GM18867 (cell line): ENCODE data around the gene CPSF7.
"Not testable (repeated sequence)": the region's sequence is repeated elsewhere in the genome, so short reads cannot be mapped to it uniquely, and the experiment has no call there.

Experiments
- ATAC-seq: cut with Tn5 transposase; IDR thresholded peaks from one replicate; pipeline ENCODE4 v1.9.1; 2021; ENCODE audit warnings: mild to moderate bottlenecking, moderate library complexity; ENCODE audit not compliant: unreplicated experiment

Gene CPSF7

GRCh38 chr11:61390161-61390560 is 39.6 kb downstream of the CPSF7 start:
- ATAC-seq: no peak

DNA sequence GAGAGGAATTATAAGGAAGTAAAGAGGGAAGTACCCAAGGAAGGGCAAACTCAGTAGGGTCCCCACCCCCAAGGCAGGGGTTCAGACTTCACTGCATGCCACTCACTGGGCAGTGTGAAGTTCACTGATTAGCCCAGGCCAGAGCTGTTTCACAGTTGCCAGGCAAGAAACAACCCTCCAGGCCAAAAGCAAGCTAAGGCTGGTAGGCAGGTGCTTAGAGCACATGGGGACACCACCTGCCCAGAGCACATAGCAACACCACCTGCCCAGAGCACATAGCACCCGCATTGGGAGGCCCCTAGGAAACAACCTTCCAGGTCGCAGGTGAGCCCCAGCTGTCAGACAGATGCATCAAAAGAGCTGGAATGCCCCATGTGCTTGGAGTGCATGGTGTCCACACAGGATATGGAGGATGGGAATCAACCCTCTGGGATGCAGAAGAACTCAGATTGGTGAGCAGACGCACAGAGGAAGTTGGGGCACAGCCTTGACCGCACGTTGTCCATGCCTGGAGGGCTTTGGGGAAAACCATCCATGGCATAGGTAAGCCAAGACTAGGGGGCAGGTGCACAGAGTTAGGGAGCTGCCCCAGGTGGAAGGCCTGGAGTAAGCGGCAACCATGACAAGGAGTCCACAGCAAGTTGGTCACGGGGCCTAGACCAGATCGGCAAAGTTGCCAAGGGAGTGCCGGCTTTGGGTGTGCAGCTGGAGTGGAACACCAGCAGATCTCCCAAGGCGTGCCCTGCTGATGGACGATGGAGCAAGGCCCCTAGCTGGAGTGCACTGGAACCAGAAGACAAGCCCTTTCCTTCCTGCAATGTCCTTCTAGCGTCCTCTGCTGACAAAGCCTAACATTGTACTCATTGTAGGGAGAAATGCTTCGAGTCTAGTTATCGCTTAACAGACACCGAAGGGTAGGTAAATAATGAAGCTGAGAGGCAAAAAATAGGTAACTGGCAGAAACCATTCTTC is 45.2 kb downstream of the CPSF7 start:
- no peak for ATAC-seq

DNA sequence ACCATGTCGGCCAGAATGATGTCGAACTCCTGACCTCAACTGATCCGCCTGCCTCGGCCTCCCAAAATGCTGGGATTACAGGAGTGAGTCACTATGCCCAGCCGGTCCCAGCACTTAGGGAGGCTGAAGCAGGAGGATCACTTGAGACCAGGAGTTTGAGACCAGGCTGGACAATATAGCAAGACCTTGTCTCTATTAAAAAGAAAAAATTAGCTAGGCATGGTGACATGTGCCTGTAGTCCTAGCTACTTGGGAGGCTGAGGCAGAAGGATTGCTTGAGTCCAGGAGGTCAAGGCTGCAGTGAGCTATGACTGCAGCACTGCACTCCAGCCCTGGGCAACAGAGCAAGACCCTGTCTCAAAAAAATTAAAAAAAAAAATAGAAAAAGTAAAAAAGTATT is 45.9 kb downstream of the CPSF7 start:
- not testable (repeated sequence) for ATAC-seq

- no peak for ATAC-seq
These were observed 48.9 kb downstream of the CPSF7 start for GRCh38 chr11:61380884-61381283.

DNA sequence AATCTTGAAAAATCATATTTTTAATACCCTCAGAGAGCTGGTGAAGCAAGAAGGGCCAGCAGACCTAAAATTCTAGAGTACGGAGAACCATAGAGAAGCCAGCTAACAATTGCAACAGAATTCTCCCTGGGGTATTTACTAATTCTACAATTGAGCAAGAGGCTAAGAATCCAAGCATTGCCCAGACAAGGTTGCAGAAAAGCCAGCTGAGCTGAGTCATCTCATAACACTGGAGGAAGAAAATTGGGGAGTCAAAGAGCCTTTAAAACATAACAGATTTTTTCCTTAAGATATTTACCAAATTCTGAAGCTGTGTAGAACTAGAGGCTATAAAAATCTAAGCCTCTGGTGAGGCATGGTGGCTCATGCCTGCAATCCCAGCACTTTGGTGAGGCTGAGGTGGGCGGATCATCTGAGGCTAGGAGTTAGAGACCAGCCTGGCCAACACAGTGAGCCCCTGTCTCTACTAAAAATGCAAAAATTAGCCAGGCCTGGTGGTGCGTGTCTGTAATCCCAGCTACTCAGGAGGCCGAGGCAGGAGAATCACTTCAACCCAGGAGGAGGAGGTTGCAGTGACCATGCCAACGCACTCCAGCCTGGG is 51.0 kb downstream of the CPSF7 start:
- no peak for ATAC-seq

DNA sequence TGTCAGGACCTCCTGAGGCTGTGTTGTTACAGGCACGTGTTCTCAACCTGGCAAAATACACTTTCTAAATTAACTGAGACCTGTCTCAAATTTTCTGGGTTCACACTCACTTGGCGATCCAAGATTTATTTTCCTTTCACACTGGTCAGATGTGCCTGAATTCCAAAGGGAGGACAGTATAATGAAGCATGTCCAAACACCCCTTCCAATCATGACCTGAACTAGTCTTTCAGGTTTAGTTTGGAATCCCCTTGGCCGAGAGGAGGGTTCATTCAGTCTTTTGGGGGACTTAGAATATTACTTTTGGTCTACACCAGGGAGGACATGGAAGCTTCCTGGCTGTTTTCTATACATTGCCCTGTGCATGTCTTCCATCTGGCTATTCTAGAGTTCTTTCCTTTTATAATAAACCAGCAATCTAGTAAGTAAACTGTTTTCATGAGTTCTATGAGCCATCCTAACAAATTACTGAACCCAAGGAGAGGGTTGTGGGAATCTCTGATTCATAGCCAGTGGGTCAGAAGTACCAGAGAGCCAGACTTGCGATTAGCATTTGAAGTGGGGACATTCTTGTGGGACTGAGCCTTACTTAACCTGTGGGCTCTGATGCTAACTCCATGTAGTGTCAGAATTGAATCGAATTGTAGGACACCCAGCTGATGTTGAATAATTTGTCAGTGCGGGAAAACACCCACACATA is 52.2 kb downstream of the CPSF7 start:
- no peak for ATAC-seq

DNA sequence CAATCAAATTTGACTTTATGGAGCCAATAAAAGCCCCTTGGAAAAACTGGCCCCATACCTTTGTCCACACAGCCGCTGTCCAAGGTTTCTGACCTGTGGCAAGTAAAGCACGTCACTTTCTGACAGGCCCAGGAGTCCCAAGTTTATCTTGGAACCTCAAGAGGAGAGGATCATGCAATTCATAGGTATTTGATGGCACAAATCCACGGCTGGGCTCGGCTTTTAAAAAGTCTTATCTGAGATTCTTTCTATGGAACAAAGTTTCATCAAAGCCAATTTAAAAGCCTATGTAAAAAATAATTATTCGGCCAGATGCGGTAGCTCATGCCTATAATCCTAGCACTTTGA is 54.0 kb downstream of the CPSF7 start:
- ATAC-seq: no peak

DNA sequence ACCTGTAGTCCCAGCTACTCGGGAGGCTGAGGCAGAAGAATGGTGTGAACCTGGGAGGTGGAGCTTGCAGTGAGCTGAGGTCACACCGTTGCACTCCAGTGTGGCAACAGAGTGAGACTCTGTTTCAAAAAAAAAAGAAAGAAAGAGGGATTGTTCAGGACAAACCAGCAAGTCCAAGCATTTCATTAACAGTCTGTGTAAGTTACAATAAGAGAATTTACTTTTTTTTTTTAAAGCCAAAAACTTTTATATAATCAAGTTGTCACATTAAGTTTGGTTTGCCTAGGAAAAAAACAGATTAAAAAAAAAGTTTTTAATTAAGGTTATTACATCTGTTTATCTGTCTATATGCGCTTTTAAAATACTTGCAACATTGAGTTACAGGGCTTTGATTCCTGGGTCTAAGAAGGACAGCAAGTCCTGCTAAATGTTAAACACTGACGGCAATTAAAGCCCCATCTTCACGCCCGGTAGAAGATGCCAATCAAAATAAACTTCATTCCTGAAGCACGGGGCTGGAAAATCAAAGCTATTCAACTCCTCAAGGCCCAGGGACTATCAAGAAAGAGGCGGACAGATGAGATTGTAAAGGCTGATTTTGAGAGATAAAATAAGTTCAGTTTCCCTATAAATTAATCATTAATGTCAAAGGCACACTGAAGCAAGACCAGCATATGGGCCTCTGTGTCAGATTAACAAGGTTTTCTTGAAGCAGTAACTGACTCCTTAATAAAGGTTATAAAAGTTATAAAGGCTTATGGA is 56.9 kb downstream of the CPSF7 start:
- no peak for ATAC-seq

GRCh38 chr11:61370349-61371005 is 59.3 kb downstream of the CPSF7 start:
- no peak for ATAC-seq

DNA sequence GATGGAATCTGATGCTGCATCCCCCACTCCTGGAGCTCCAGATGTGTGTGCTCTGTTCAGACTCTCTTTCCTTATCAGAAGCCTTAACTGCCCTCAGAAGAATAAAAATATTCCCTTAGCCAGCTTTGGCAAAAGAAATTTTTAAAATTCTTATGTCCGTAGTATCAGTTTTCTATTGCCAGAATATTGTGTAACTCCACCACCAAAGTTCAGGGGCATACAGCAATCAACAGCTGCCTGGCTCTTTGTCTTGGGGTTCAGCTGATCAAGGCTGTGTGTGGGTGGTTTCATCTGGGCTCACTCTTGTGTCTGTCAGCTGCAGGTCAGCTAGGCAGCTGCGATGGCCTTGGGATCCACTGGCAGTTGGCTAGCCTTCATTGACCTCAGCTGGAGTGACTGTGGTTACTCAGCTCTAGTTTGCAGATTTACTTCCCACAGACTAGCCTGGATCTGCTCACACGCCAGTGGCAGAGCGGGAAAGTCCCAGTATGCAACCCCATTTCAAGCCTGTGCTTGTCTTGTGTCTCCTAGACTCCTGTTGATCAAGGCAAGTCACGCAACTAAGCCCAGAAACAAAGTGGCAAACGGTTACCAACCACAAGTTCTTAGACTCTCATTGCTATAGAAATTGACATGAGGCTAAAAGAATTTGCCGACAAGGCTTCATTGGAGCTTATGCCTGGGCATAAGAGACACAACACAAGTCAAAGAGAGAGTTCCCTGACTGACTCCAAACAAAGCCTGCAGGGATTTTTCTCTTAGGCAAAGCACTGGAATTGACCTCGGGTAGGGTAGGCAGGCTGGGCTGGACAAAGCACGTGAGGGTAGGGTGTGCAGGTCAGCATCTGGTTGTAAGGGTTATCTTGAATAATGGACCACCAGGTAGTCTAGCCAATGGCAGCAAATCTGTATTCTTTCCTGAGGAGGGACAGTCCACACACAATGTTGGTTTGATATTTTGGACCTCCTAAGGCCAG is 60.1 kb downstream of the CPSF7 start:
- peak; percentile 36 for ATAC-seq

DNA sequence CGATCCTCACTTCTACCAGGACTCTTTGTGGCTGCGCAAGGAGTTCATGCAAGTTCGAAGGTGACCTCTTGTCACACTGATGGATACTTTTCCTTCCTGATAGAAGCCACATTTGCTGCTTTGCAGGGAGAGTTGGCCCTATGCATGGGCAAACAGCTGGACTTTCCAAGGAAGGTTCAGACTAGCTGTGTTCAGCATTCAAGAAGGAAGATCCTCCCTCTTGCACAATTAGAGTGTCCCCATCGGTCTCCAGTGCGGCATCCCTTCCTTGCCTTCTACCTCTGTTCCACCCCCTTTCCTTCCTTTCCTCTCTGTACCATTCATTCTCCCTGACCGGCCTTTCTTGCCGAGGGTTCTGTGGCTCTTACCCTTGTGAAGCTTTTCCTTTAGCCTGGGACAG is 61.1 kb downstream of the CPSF7 start:
- no peak for ATAC-seq

DNA sequence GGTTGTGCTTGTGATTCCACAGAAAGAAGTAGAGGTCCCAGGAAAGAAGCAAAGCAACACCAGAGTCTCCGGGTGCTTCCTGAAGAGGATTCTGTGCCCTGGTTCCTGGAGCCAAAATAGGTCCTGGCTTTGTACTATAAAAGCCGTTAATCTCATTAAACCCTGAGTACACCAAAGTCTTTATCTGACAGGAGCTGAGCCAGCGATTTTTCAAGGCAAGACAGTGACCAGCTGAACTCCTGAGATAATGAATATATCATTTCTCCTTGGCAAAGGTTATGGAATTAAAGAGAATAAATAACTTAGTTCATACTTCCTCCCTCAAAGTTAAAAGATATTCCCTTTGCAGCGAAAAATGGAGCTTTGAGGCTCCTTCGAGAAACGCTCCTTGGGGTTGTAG is 62.4 kb downstream of the CPSF7 start:
- ATAC-seq: no peak

DNA sequence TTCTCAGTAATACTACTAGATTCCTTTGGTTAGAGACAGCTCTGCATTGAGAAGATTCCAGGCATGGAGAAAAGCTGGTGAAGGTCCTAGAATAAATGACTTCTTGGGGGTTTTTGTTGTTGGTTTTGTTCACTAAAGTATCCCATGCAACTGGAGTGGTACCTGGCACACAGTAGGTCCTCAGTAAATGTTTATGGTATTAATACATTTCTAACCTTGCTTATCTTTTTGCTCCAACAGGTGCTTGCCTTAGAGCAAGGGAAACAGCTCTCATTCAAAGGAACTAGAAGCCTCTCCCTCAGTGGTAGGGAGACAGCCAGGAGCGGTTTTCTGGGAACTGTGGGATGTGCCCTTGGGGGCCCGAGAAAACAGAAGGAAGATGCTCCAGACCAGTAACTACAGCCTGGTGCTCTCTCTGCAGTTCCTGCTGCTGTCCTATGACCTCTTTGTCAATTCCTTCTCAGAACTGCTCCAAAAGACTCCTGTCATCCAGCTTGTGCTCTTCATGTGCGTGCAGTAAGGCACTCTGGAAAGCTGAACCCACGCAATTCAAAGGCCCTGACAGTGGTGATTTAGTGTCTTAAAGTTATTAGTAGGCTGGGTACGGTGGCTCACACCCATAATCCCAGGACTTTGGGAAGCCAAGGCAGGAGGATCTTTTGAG is 65.6 kb downstream of the CPSF7 start:
- ATAC-seq: no peak

- no peak for ATAC-seq
These were observed 67.3 kb downstream of the CPSF7 start for GRCh38 chr11:61362542-61362875.

- peak; percentile 80 for ATAC-seq
These were observed 67.8 kb downstream of the CPSF7 start, which contains the start of the genes CYB561A3 and TMEM138 for GRCh38 chr11:61361741-61362541. TSS of gene CYB561A3 (minus strand) at chr11:61361882. CDS start at chr11:61356713, 5,169 bp downstream. TSS of gene TMEM138 (plus strand) at chr11:61362374. CDS start at chr11:61364391, 2,017 bp downstream.

DNA sequence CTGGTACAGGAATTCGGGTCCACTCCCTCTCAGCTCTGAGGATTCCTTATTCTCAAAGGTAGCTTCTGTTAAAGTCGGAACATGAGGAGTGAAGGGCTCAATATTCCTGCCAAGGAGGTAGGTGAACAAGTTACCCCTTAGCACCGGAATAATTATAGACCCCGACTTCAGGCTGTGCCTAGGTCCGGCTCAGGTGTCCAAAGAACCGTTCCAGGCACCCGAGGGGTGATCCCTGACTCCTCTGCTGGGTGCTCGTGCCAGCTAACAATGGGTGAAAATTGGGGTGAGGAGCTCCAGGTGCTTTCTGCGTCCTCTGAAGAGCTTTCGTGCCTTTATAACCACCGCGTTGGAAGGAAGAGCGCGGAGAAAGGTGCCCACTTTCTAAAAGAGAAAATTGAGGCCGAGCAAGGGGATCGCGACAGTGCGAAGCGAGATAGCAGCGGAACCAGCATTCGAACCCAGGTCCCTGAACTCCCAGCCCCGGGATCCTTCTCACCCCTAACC is 68.5 kb downstream of the CPSF7 start:
- no peak for ATAC-seq

DNA sequence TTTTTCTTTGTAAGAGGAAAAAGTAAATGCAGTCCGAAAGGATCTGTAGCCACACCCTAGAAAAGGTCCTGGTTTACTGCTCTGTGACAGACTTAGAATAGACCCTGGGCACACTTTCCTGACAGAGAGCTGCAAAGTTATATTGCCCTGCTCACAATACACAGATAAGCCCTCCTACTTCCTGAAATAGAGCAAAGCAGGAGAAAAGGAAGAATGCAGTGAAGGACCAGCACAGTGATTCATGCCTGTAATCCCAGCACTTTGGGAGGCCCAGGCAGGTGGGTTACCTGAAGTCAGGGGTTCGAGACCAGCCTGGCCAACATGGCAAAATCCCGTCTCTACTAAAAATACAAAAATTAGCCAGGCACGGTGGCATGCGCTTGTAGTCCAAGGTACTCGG is 70.3 kb downstream of the CPSF7 start:
- no peak for ATAC-seq

- no peak for ATAC-seq
These were observed 71.2 kb downstream of the CPSF7 start for GRCh38 chr11:61358566-61358965.
